ENCODE data around the gene SETBP1.
A peak's percentile ranks its signal among the peaks of the same experiment; 100 is the strongest.

SETBP1 gene

DNA sequence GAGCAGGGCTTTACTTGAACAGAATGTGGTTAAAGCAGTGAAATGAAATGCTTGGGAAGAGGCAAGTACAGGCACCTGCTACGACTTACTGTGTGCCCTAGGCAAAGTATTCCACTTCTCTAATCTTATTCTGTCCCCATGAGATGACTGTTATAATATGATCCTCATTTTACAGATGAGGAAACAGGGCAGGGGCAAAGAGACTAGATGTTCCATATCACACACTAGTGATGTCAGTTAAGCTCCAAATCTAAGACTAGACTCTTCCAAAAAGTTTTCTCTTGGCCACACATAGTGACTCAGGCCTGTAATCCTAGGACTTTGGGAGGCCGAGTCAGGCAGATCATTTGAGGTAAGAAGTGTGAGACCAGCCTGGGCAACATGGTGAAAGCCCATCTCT is 235.0 kb downstream of the SETBP1 start:
- no peak for DNase-seq

DNA sequence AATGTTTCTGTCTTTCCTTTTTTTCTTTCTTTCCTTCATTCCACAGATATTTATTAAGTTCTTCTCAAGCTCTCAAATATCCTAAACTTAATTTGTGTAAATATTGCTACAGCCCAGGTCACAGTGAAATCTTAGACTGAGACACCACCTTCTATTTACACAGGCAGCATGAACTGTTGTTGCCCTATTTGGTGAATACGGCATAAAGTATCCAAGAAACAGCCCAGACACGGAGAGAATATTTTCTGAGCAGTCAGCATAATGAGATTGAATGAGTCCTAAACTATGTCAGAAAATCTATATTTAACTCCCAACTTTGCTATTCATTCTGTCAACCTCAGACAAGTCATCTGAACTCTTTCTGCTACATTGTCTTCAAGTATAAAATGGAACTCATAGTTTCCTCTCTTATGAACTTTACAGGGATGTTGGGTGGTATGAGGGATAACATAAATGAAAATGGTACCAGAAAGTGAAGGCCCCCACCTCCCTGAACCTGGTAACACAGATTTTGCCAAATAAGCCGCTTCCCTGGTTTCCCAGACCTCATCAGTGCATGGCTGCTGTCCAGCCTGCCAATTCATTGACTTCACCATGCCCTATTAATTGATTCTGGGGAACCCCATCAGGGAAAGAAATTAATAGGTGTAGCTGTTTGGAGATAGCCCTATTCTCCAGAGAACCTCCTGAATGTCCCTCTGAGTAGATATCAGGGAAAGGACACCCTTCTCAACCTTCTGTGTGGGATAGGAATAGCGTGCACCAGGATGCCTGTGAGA is 235.9 kb downstream of the SETBP1 start:
- no peak for DNase-seq

DNA sequence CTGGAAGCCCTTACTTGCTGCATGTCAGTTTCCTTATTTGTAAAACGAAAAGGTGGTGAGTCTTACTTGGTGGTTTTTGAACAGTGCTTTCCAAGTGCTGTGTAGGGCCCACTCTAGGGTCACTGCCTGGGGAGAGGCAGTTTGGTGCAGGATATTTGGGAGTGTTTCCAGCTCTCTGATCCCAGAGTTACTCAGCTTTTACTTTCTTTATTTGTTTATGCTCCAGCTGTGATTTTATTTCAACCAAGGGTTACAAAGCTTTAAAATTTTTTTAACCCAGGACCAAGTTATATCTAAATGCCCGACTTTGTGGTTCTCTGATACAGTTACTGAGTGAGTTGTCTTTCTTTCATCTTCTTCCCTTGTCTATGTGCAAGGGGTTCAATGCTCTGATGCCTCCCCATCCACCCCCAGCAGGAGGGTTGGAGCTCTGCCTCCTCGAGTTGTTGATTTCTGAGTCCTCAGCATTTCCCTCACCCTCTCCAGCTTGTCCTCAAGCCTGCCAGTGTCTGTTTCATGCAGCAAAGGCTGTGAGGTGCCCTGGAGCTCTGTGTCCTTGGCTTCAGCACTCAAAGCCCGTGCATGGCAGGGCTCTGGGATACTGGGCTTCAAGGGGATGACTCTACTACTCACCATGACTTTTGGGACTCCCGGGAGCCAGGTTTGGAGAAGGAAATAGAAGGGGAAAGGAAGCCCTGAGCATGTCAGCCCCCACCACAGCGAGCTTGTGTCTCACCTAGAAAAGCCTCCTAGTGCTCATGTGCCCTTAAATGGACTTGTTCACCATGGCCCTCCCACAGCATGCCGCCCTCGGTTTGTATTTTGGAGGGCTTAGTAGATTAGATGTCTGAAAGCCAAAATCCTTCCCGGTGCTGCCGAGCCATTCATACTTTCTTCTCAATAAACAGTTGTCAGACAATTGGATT is 236.8 kb downstream of the SETBP1 start:
- no peak for DNase-seq

DNA sequence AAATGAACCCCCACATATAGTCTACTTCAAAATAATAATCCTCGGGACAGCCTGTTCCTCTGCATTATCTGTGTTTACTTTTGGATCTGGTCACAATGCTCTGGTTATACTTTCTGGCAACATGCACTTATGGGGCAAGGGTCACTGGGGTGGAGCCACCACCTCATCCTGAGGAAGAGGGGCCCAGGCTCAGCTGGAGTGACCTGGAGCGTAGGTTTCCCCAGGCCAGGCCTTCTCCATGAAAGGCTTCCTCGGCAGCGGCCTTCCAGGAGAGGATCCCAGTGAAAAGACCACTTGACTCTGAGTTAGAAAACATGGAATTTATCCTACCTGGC is 237.4 kb downstream of the SETBP1 start:
- DNase-seq = no peak

DNA sequence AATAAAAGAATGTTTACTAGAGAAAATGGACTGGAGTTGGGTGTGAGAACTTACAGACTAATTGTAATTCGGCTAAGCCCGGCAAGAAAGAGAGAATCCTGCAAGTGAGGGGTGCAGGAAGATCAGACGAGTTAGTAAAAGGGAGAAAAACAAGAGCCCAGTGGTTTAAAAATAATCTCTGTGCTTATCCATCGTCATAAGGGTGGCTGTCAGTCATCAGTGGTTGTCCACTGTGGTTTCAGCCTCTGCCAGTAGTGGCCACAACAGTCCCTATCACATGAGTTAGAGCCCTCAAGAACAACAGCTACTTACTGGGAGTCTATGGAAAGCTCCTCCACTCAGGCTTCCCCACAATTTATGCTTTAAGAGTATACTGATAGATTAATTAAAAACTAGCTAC is 239.8 kb downstream of the SETBP1 start:
- no peak for DNase-seq

DNA sequence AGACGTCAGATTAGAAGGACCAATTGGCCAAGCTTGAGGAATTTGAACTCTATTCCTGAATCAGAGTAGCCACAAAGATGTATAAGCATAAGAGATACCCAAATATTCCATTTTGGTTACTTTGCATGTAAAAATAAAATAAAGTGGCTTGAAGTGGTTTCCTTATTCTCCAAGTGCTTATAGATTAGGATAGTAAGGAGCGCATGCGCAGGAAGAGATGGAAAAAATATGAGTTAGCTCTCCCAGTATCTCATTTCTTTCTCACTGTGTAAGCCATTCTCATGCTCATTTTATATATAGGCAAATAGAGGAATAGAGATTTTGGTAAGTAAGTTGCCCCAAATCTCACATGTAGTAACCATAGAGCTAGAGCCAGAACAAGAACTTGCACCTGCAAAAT is 241.3 kb downstream of the SETBP1 start:
- DNase-seq = no peak

DNA sequence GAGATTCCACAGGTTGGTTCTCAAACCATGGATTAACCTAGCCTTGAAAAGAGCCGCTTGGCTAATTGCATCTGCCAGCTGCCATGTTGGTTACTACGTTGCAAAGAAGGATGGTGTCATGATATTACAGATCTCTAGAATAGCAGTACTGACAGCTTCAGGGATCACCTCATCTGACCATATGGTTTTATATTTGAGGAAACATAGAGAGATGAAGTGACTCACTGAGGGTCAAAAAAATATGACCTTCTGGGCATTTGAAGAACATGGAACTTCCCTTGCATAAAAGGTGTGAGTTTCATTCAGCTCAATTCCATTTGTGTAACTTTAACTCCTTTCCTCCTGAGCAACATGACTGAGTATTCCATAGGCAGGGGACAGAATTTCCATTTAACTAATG is 242.3 kb downstream of the SETBP1 start:
- no peak for DNase-seq

DNA sequence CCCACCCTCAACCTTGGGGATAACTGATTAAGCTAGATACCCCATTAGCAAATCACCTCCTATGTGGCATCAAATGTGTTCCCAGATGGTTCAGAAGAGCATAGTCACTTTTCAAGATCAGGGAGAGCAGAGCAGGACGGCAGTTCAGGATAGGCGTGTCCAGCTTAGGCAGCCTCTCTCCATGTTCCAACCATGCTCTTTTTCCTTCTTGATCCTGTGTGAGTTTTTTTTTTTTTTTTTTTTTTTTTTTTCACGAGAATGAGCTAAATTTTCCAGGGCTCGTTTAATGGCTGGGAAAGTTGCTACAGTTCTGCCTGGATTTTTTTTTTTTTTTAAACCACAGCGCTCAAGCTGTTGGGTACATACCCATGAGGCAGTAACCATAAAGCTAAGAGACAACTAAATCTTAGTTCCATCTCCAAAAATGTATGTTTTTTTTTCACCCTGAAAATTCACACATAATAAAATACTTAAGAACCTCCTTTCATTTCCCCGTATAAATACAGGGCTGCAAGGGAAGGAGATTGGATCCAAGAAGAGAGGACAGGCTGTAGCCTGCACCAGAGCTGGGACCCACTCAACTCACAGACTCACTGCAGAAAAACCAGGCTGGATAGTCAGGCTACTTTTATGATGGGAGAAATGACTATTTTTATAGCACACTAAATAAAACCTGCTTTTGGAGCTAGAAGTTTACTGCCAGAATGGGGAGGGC is 244.3 kb downstream of the SETBP1 start:
- DNase-seq = no peak

DNA sequence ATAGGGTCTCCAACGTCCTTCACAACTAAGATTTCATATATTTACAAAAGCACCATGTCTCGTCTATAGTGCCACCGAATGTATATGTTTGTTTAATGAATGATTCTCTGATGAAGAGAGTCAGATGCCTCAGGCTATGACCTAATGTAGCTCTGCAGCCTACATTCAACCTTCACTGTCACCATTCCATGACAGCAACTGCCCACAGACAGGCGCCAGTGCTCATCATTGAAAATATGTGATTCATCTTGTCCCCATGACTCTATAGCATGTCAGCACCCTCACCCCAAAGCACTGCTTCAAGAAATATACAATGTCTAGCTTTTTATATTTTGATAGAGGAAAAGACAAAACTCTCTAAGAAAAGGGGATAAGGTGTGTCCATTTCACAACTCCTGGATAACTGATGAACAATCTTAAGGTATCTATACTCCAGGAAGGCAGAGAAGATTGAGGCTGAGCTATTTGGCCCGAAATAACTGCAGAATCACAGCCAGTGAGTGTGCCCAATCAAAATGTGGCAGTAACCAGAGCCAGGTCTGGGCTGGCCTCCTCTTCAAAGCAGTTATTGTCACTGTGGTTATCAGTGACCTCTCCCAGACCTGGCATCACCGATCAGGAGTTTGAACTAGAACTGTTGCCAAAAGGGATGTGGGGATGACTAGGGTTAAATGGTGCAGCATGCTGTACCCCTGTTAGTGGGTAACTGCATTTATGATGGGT is 246.6 kb downstream of the SETBP1 start:
- peak; percentile 13 for DNase-seq

DNA sequence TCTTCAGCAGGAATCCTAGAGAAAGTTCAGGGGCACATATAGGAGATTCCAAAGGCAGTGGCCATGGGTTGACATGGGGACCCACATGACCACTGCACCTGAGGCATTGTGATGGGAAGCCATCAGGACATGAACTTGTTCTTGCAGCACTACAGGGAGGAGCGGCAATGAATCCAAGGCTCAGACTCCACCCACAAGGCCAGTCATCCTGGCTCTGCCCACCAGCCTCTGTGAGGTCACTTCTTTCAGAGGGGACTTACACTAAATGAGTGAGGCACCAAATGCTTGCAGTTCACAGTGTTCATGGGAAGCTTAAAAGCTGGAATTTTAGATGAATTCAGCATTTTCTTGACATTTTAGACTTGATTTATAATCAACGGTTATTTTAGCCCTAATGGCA is 254.2 kb downstream of the SETBP1 start:
- no peak for DNase-seq

DNA sequence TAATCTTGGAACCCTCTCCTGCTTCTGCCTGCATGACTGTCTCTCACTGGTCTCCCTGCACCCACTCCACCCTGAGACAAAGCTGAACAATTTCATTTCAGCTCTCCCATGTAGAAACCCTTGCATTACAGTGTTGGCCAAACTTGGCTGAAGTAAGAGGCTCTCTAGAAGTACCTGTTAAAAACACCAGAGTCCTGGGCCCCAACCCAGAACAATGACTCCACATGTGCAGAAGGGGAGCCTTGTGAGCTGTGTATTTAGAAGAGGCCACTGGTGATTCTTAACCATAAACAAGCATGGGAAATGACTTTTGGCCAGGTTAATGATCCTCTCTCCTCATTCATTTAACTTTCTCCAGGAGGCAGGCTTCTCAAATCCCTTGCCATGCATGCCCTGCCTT is 254.8 kb downstream of the SETBP1 start:
- DNase-seq = no peak

DNA sequence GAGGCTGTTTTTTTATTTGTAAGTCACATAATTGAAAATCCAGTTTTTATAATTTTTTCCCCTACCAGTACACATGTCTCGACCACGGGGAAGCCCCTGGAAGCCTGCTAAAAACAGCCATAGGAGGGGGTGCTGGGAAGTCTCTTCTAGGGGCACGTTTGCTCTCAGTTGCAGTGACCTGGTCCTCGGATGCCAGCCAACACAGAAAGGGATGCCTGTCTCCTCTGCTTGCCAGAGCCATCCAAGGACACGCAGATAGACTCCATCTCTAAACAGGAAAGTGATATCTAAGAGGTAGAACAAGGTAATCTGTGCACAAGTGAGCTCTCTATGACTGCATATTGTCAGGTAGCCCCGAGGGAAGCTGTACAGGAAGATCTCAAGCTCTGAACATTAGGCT is 255.8 kb downstream of the SETBP1 start:
- DNase-seq = no peak

DNA sequence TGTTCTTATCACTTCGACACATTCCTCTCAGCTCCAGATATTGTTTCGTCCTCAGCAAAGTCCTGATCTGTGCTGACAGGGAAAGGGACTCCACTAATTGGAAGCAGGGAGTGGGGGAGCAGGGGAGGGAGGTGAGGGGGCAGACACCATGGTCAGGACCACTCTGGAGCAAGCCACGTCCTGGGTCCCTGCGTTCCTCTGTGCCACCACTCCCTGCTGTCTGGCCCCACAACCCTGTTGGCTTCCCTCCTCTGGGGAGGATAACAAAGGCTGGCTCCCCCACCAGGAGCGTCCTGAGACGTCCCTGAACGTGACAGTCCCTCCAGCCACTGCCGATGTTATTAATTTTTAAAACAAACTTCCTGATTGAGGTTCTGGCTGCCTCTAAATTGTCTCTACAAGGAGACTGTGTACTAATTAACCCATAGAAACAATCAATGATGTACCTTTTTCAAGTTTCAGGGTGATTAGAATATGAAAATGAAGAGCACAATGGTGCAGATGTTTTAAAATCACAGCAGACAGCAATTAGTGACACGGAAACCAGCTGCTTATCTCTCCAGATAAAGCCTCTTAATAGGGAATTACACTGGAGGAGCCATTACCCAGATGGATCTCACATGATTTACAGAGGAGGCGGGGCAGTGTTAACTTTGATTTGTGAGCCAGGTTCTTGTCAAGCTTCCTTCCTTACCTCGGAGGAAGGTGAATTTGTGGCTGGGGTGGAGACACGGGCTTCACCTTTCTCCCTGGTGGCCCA is 257.5 kb downstream of the SETBP1 start:
- DNase-seq = no peak

DNA sequence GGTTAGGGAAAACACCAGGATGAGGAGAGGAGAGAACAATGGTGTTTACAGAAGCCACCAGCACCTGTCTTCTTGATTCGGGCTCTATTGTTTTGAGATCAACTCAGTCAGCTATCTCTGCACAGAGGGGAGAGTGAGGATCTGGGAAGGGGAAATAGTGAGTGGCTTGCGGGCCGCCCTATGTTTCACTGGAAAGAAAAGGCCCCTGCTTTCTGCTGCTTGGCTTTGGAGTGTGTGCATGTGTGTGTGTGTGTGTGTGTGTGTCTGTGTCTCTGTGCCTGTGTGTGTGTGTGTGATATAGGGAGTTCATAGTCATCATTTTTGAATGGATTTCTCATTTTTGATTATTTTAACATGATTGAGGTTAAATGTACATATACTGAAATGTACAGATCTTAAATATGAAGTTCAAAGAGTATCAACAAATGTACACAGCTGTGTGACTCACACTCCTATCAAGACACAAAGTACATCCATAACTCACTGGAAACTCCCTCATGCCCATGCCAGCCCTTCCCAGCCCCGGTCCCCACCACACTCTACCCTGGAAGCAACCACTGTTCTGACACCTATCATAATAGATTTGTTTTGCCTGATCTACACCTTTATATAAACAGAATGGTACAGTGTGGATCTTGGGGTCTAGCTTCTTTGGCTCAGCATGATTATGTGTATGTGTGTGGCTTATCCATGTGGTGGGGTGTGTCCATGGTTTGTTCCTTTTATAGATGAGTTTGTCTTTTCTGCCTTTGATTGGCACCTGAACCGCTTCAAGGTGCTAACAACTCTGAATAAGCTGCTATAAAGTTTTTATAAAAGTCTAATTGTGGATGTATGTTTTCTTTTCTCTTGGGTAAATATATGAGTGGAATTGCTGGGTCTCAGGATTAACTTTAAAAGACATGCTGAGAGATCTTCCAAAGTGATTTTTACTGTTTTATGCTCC is 258.3 kb downstream of the SETBP1 start:
- DNase-seq = no peak

DNA sequence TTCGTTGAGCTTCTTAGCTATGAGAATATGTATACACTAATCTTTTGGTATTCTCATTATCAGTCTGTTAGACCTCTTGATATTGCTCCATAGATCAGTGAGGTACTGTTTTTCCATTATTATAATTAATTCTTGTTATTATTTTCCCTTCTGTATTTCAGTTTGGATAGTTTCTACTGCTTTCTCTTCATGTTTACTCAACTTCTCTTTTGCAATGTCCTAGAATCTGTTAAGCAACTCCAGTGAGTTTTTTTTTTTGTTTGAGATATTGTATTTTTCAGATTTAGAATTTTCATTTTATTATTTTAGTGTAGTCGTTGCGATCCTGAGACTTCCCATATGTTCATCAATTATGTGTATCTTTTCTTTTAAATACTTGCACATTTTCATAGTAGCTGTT is 260.8 kb downstream of the SETBP1 start:
- peak; percentile 52 for DNase-seq

DNA sequence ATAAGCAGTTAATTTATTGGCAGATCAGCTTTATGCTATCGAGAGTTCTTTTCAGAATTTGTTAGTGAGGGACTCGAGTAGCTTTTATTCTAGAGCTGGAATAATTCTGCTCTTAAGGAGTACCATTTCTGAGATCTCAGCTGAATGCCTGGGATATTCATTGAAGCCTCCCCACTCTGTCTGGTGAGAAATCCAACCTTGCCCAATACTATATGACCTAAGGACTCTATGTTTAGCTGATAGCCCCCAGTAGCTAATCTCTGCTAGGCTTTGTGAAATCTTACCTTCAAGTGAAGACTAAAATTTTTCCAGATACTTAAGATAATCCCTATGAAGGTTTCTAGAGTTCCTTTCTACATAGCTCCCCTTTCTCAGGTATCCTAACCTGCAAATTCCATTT is 261.4 kb downstream of the SETBP1 start:
- peak; percentile 8 for DNase-seq

DNA sequence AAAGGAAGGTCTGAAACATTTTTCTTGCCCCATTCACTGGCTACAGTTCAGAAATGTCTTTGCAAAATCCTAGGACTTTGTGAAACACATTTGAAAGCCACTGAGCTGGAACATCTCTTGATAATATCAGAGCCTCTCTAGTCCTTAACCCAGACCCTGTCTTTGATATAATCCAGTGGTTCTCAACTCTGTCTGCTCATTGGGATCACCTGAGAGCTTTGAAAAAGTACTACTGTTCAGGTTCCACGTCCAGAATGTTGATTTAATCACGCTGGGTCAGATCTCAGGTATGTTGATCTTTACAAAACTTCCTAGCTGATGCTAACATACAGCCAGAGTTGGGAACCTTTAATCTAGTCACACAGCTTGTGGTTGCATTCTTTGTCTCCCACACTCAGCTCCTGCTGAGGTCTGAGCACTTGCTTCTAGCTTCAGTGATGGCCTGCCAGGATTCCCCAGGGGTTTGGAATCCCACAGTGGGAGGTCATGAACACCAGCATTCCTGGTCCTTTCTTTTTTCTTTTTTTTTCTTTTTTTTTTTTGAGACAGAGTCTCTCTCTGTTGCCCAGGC is 262.7 kb downstream of the SETBP1 start:
- no peak for DNase-seq

DNA sequence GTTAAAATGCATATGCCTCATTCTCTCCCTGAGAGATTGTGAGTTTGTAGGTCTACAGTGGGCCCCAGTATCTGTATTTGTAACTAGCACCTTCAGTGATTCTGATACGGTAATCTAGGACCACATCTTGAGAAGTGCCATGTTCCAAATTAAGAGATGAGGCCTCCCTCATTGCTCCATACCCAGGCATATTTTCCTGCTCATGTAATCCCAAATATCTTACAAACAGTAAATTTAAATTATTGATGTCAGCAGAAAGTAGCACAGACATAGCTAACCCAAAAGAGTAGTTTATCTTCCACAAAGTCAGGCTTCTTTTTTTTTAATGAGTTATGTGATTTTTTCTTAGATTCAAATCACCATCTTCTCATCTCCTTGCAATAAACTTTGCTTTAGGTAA is 263.8 kb downstream of the SETBP1 start:
- no peak for DNase-seq

DNA sequence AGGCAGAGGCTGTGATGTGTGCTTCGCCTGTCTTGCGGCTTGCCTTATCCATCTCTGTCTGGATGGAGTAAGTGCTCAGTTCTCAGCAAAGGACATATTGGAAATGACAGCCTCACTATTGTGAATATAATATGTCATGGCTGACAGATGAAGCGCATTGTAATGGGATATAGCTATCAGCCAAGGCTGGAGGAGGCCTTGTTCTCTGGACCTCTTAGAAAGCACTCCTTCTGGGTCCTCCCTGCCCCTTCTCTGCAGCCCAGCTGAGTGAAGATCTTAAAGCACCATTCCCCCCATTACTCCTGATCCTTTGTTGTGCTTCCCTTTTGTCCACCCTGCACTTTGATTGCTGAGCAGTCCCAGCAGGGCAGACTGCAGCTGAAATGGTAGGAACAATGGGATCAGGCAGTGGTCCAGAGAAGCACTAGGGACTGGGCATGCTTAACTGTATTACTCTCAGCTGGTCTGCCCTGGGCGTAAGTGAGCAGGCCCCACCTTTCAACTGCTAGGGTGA is 265.3 kb downstream of the SETBP1 start:
- no peak for DNase-seq

DNA sequence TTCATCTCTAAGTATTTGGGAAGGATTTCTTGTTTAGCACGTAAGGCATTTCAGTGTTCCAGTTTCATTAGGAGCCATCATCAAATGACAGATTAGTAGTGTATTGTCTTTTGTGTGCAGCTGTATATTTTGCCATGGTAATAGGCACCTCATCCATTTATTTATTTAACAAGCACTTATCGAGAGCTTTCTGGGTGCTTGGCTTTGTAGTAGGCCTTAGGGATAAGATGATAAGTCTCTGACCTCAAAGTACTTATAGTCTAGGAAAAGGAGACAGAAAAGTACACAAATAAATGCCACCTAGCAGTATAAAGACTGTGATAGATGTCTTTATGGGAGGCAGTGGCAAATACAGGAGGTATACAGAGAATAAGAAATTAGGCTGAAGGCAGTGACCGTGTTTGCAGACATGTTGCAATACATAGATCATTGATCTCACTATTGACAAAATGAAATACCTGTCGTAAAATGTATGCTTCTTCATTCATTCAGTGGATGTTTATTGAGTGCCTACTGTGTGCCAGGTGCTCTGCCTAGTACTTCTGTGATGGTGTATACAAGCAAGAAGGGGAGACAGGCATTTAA is 265.9 kb downstream of the SETBP1 start:
- no peak for DNase-seq
